Keratinocyte (primary cell): ENCODE measurements around the gene LHFPL6. TPM values are rescaled to one million over a fixed set of nuclear protein-coding genes. Genes with fewer than 3 reads are reported as not detected.

Experiments used
- DNase-seq: peaks from one replicate; pipeline ENCODE4 v3.0.0-alpha.2; 2011; ENCODE audit warnings: low read depth, missing footprints, low spot score
- FAIRE-seq: peaks from 2 replicates; lab custom pipeline; 2011; peaks lifted over from hg19 to GRCh38; lab: Jason Lieb, UNC
- H2AFZ ChIP-seq: 2 replicates; pipeline ENCODE4 v1.6.0; 2012; ENCODE audit warnings: low read length, control low read depth, inconsistent platforms; ENCODE audit not compliant: control insufficient read depth
- H3K27ac ChIP-seq: 2 replicates; pipeline ENCODE4 v1.5.1; 2011; ENCODE audit warnings: low read length; ENCODE audit not compliant: control insufficient read depth, insufficient read depth
- H3K27me3 ChIP-seq: 3 replicates; pipeline ENCODE4 v1.6.0; 2011; ENCODE audit warnings: low read length; ENCODE audit not compliant: control insufficient read depth, insufficient read depth; ENCODE audit errors: extremely low read depth
- H3K36me3 ChIP-seq, 2 experiments: 2 replicates in 1 of 2; 3 replicates in 1 of 2; pipeline ENCODE4 v1.5.1; 2011; ENCODE audit warnings: low read length in 2 of 2, mild to moderate bottlenecking in 1 of 2; ENCODE audit not compliant: control insufficient read depth in 2 of 2, insufficient read depth in 2 of 2; ENCODE audit errors: extremely low read depth in 1 of 2
- H3K4me1 ChIP-seq: 3 replicates; pipeline ENCODE4 v1.5.1; 2011; ENCODE audit warnings: low read length; ENCODE audit not compliant: control insufficient read depth, insufficient read depth; ENCODE audit errors: extremely low read depth
- H3K4me2 ChIP-seq: 3 replicates; pipeline ENCODE4 v1.6.0; 2011; ENCODE audit warnings: low read depth, low read length; ENCODE audit not compliant: control insufficient read depth, insufficient read depth; ENCODE audit errors: extremely low read depth
- H3K4me3 ChIP-seq, 3 experiments: fragments of 200-600 bp in 1 of 3; sonication (generic) in 1 of 3; 2 replicates in 2 of 3; 3 replicates in 1 of 3; pipeline ENCODE4 v1.5.1; 2011 to 2016; ENCODE audit warnings: low read length in 3 of 3, mild to moderate bottlenecking in 3 of 3, control low read depth in 2 of 3, inconsistent platforms in 1 of 3, low read depth in 1 of 3, mixed read lengths in 1 of 3, mixed run types in 1 of 3, moderate library complexity in 1 of 3; ENCODE audit not compliant: control insufficient read depth in 2 of 3, insufficient read depth in 2 of 3; ENCODE audit errors: extremely low read depth in 1 of 3
- H3K79me2 ChIP-seq: 2 replicates; pipeline ENCODE4 v1.6.0; 2012; ENCODE audit warnings: low read length; ENCODE audit not compliant: control insufficient read depth, insufficient read depth
- H3K9ac ChIP-seq: 3 replicates; pipeline ENCODE4 v1.6.0; 2011; ENCODE audit warnings: low read length; ENCODE audit not compliant: control insufficient read depth, insufficient read depth; ENCODE audit errors: extremely low read depth
- H3K9me1 ChIP-seq: 3 replicates; pipeline ENCODE4 v1.6.0; 2011; ENCODE audit warnings: low read length; ENCODE audit not compliant: control insufficient read depth, insufficient read depth; ENCODE audit errors: extremely low read depth
- H3K9me3 ChIP-seq: 2 replicates; pipeline ENCODE4 v1.5.1; 2012; ENCODE audit warnings: low read depth, low read length; ENCODE audit not compliant: control insufficient read depth
- H4K20me1 ChIP-seq: 3 replicates; pipeline ENCODE4 v1.6.0; 2011; ENCODE audit warnings: low read length; ENCODE audit not compliant: control insufficient read depth, insufficient read depth; ENCODE audit errors: extremely low read depth
- CTCF ChIP-seq, 3 experiments: IDR thresholded peaks in 1 of 3; conservative IDR thresholded peaks in 1 of 3; optimal IDR thresholded peaks in 1 of 3; 2 replicates in 2 of 3; 3 replicates in 1 of 3; pipeline versions ENCODE3 to v1.5.1; 2011; ENCODE audit warnings: low read length in 3 of 3, mild to moderate bottlenecking in 3 of 3, moderate library complexity in 2 of 3, control low read depth in 1 of 3, inconsistent platforms in 1 of 3; ENCODE audit not compliant: insufficient read depth in 2 of 3; ENCODE audit errors: extremely low read depth in 1 of 3
- EZH2 ChIP-seq: IDR thresholded peaks from one replicate; pipeline ENCODE4 v1.6.1; 2012; ENCODE audit warnings: inconsistent platforms, mild to moderate bottlenecking, low read length, moderate library complexity
- dilution Hi-C: fragments of 300-500 bp; cut with MboI; formaldehyde crosslinking; loops from one replicate; pipeline ENCODE4 v1.7.0; 2020; ENCODE audit warnings: low sequenced_read_pairs; ENCODE audit not compliant: extremely low pct_ligation_motif_present
- polyA plus RNA-seq, 5 experiments: library from polyadenylated mRNA; depleted of rRNA in 3 of 5; stranded (reverse) in 3 of 5; stranded (forward) in 1 of 5; unstranded in 1 of 5; fragments of >200 nt; gene quantifications; 1 replicate in 1 of 5; 2 replicates in 3 of 5; 3 replicates in 1 of 5; pipeline versions ENCODE4 v1.2.1 to v1.2.3, GENCODE V29; 2011 to 2012; ENCODE audit warnings: missing spikeins in 2 of 5, low read depth in 1 of 5, low replicate concordance in 1 of 5

LHFPL6 gene
- polyA plus RNA-seq, 1 donor (not counting 4 experiments of a cell fraction or from before 2014, with no cell fraction given) = 15.8 TPM

GRCh38 chr13:39623466-39623865 lies 20.5 kb upstream of the LHFPL6 start:
- H3K27ac ChIP-seq = no peak overlapping the region
- no peak overlapping the region for H2AFZ ChIP-seq
- H3K4me3 ChIP-seq = no peak overlapping the region
- H3K36me3 ChIP-seq = no peaks in the 10 kb centered on the region
- no peaks in the 10 kb centered on the region for H3K79me2 ChIP-seq
- H3K27me3 ChIP-seq = no peaks in the 10 kb centered on the region
- no peaks in the 10 kb centered on the region for H3K9me1 ChIP-seq
- H4K20me1 ChIP-seq = no peaks in the 10 kb centered on the region
- no peaks in the 10 kb centered on the region for H3K4me1 ChIP-seq
- dilution Hi-C loops = no loop called here
- no peak overlapping the region for H3K4me2 ChIP-seq
- FAIRE-seq = no peak
- DNase-seq = no peak
- no peaks in the 10 kb centered on the region for H3K9me3 ChIP-seq
- no peak overlapping the region for H3K9ac ChIP-seq
- TF ChIP-seq CTCF (optimal IDR thresholded peaks at IDR 0.05 in 1 of 3, IDR thresholded peaks at IDR 0.05 in 1 of 3, conservative IDR thresholded peaks at IDR 0.05 in 1 of 3; ENCODE audit: extremely low read depth in 1 of 3, insufficient read depth in 2 of 3, low read length in 3 of 3) = no peak
- no peak for TF ChIP-seq EZH2

GRCh38 chr13:39618561-39618960 lies 15.6 kb upstream of the LHFPL6 start:
- no peaks in the 10 kb centered on the region for H3K4me1 ChIP-seq
- H3K4me3 ChIP-seq = no peak overlapping the region
- no peak for TF ChIP-seq EZH2
- TF ChIP-seq CTCF (optimal IDR thresholded peaks at IDR 0.05 in 1 of 3, IDR thresholded peaks at IDR 0.05 in 1 of 3, conservative IDR thresholded peaks at IDR 0.05 in 1 of 3; ENCODE audit: extremely low read depth in 1 of 3, insufficient read depth in 2 of 3, low read length in 3 of 3) = no peak
- H2AFZ ChIP-seq = no peak overlapping the region
- no peaks in the 10 kb centered on the region for H3K27me3 ChIP-seq
- DNase-seq (no peak), FAIRE-seq (no peak)
- no peak overlapping the region for H3K9ac ChIP-seq
- H4K20me1 ChIP-seq = no peaks in the 10 kb centered on the region
- H3K9me3 ChIP-seq = no peaks in the 10 kb centered on the region
- H3K79me2 ChIP-seq = no peaks in the 10 kb centered on the region
- H3K9me1 ChIP-seq = no peaks in the 10 kb centered on the region
- no peak overlapping the region for H3K27ac ChIP-seq
- dilution Hi-C loops = no loop called here
- H3K36me3 ChIP-seq = no peaks in the 10 kb centered on the region
- no peak overlapping the region for H3K4me2 ChIP-seq
